ENCODE results near the gene PIK3R1. TPM values are rescaled to one million over a fixed set of nuclear protein-coding genes. Genes with fewer than 3 reads are reported as not detected.

Gene PIK3R1
- total RNA-seq, 2 donors from 2014 or later: 32.4 to 58.7 TPM

- 0% methylated on average over 30 to 49 of the region's 49 CpGs for WGBS, 2 donors
- Histone ChIP-seq H3K27ac (peak overlapping the region; percentile 88 to 97 (median 96)), H3K36me3 (replicated peaks in 1 of 2; ENCODE audit: insufficient read depth in 1 of 2, low read depth in 2 of 2) (no peaks in the 10 kb centered on the region), H3K4me1 (peaks cover 30% of the 10 kb centered on the region), H3K27me3 (no peaks in the 10 kb centered on the region), H3K9me3 (no peaks in the 10 kb centered on the region), H3K4me3 (peak overlapping the region; percentile 96 to 99)
- intact Hi-C loops (cut with DNase I): no loop called here
- peak; percentile 44 to 61 (median 52) for DNase-seq
- TF ChIP-seq POLR2A (IDR thresholded peaks at IDR 0.05) (peak in 1 of 3 donors; percentile 9), CTCF (IDR thresholded peaks at IDR 0.05) (peak in 1 of 7 experiments; percentile 11)
- ATAC-seq: peak; percentile 8
These were observed 890 bp downstream of the PIK3R1 start for GRCh38 chr5:68216245-68217046.

- no peak for ATAC-seq
- Histone ChIP-seq H3K4me3 (peak overlapping the region; percentile 96 to 99), H3K9me3 (no peaks in the 10 kb centered on the region), H3K27me3 (no peaks in the 10 kb centered on the region), H3K4me1 (peaks cover 30% of the 10 kb centered on the region), H3K36me3 (replicated peaks in 1 of 2; ENCODE audit: insufficient read depth in 1 of 2, low read depth in 2 of 2) (no peaks in the 10 kb centered on the region), H3K27ac (peak overlapping the region in 3 of 4 donors; percentile 95 to 97 (median 96))
- intact Hi-C loops (cut with DNase I): no loop called here
- 1 to 2% methylated on average over 3 of the region's 3 CpGs for WGBS, 2 donors
- DNase-seq: no peak
- TF ChIP-seq POLR2A (IDR thresholded peaks at IDR 0.05): no peak
- TF ChIP-seq CTCF (IDR thresholded peaks at IDR 0.05): no peak
These were observed 1.4 kb downstream of the PIK3R1 start for GRCh38 chr5:68217047-68217355.

GRCh38 chr5:68217528-68217927 is 2.0 kb downstream of the PIK3R1 start:
- ATAC-seq (no peak), DNase-seq (no peak)
- intact Hi-C loops (cut with DNase I): no loop called here
- TF ChIP-seq POLR2A (IDR thresholded peaks at IDR 0.05) (no peak), CTCF (IDR thresholded peaks at IDR 0.05) (no peak)
- Histone ChIP-seq H3K4me3 (peak overlapping the region in 1 of 2 donors; percentile 96), H3K4me1 (peaks cover 32% of the 10 kb centered on the region), H3K27me3 (no peaks in the 10 kb centered on the region), H3K27ac (peak overlapping the region in 3 of 4 donors; percentile 95 to 97 (median 96)), H3K9me3 (no peaks in the 10 kb centered on the region), H3K36me3 (replicated peaks in 1 of 2; ENCODE audit: insufficient read depth in 1 of 2, low read depth in 2 of 2) (no peaks in the 10 kb centered on the region)
- WGBS, 2 donors: 15 to 17% methylated on average over 5 of the region's 5 CpGs

- H3K9me3 ChIP-seq: no peaks in the 10 kb centered on the region
- no peak overlapping the region for H3K4me3 ChIP-seq
- 46 to 48% methylated on average over 3 of the region's 3 CpGs for WGBS, 2 donors
- H3K36me3 ChIP-seq (replicated peaks in 1 of 2; ENCODE audit: insufficient read depth in 1 of 2, low read depth in 2 of 2): no peaks in the 10 kb centered on the region
- peaks cover 31% of the 10 kb centered on the region for H3K4me1 ChIP-seq
- H3K27me3 ChIP-seq: no peaks in the 10 kb centered on the region
- no peak for ATAC-seq
- no peak for DNase-seq
- H3K27ac ChIP-seq: no peak overlapping the region
- TF ChIP-seq CTCF (IDR thresholded peaks at IDR 0.05) (no peak), POLR2A (IDR thresholded peaks at IDR 0.05) (no peak)
- intact Hi-C loops (cut with DNase I): no loop called here
These were observed 3.7 kb downstream of the PIK3R1 start for GRCh38 chr5:68219161-68219816.

Measured in body of pancreas (tissue), 4 donors.